Caco-2 (cell line): ENCODE data around the gene PYCARD. TPM values are rescaled to one million over a fixed set of nuclear protein-coding genes. Genes with fewer than 3 reads are reported as not detected.
"Not testable (repeated sequence)": the region's sequence is repeated elsewhere in the genome, so short reads cannot be mapped to it uniquely, and the experiment has no call there.

Experiments
- BruUV-seq: library from RNA; stranded (reverse); fragments of 400-500 nt; replicated peaks from 2 replicates; lab custom pipeline; 2021; lab: Mats Ljungman, UMichigan
- CTCF ChIA-PET: fragments of 300-600 bp; sonication (Branson Sonifier 250); formaldehyde crosslinking; loops from one replicate; lab custom pipeline; 2022; ENCODE audit warnings: antibody characterized with exemption; lab: Charles Lee
- POLR2A ChIA-PET: fragments of 300-600 bp; sonication (Branson Sonifier 250); formaldehyde crosslinking; loops from one replicate; lab custom pipeline; 2022; ENCODE audit warnings: antibody characterized with exemption; lab: Charles Lee
- DNase-seq, 2 experiments: peaks; one replicate each; pipeline versions ENCODE4 v3.0.0 to v3.0.0-alpha.2; 2020 to 2022
- H3K27me3 ChIP-seq: replicated peaks from 2 replicates; pipeline ENCODE4 v1.6.0; 2011; ENCODE audit warnings: low read length; ENCODE audit not compliant: control insufficient read depth, insufficient read depth
- H3K36me3 ChIP-seq: 2 replicates; pipeline ENCODE4 v1.5.1; 2011; ENCODE audit warnings: low read length; ENCODE audit not compliant: control insufficient read depth, insufficient read depth
- H3K4me1 ChIP-seq: fragments of 250-450 bp; sonication (Bioruptor Pico); 2 replicates; pipeline ENCODE4 v1.5.1; 2020; ENCODE audit warnings: mild to moderate bottlenecking
- H3K4me3 ChIP-seq: 2 replicates; pipeline ENCODE4 v1.5.1; 2011; ENCODE audit warnings: low read depth, mild to moderate bottlenecking, control low read depth, low read length
- H3K9me3 ChIP-seq: fragments of 250-450 bp; sonication (Bioruptor Pico); 2 replicates; pipeline ENCODE4 v1.5.1; 2020; ENCODE audit warnings: mild to moderate bottlenecking, moderate library complexity
- H3K27ac Mint-ChIP-seq: one replicate; pipeline ENCODE4 v1.8.0; 2022; ENCODE audit warnings: mixed read lengths; ENCODE audit not compliant: unreplicated experiment
- H3K27me3 Mint-ChIP-seq: one replicate; pipeline ENCODE4 v1.8.0; 2022; ENCODE audit warnings: mixed read lengths; ENCODE audit not compliant: insufficient read depth, unreplicated experiment
- H3K36me3 Mint-ChIP-seq: one replicate; pipeline ENCODE4 v1.8.0; 2022; ENCODE audit warnings: mild to moderate bottlenecking, mixed read lengths; ENCODE audit not compliant: insufficient read depth, unreplicated experiment
- H3K4me1 Mint-ChIP-seq: one replicate; pipeline ENCODE4 v1.8.0; 2022; ENCODE audit warnings: low read depth, mixed read lengths; ENCODE audit not compliant: unreplicated experiment
- H3K4me3 Mint-ChIP-seq: one replicate; pipeline ENCODE4 v1.8.0; 2022; ENCODE audit warnings: mild to moderate bottlenecking, moderate library complexity, mixed read lengths; ENCODE audit not compliant: unreplicated experiment
- H3K9me3 Mint-ChIP-seq: one replicate; pipeline ENCODE4 v1.8.0; 2022; ENCODE audit warnings: mixed read lengths; ENCODE audit not compliant: unreplicated experiment
- intact Hi-C: fragments of 100-400 bp; cut with micrococcal nuclease; formaldehyde crosslinking; loops from one replicate; pipeline ENCODE4 v1.10.0; 2022; ENCODE audit not compliant: unreplicated experiment
- total RNA-seq: library from RNA; stranded (reverse); gene quantifications from 2 replicates; pipeline ENCODE4 v1.2.3, GENCODE V29; 2022
- TF ChIP-seq, protein P1 (sequence below), 2 experiments: fragments of 200-600 bp in 1 of 2; IDR thresholded peaks; 1 replicate in 1 of 2; 2 replicates in 1 of 2; pipeline versions ENCODE4 v1.5.1 to v1.8.0; 2011 to 2022; ENCODE audit warnings: antibody characterized with exemption in 1 of 2, control low read depth in 1 of 2, inconsistent platforms in 1 of 2, low read depth in 1 of 2, low read length in 1 of 2, mild to moderate bottlenecking in 1 of 2, moderate library complexity in 1 of 2; ENCODE audit not compliant: insufficient read depth in 1 of 2, severe bottlenecking in 1 of 2, unreplicated experiment in 1 of 2

PYCARD gene
- total RNA-seq, 1 experiment from 2014 or later = 0.84 TPM

DNA sequence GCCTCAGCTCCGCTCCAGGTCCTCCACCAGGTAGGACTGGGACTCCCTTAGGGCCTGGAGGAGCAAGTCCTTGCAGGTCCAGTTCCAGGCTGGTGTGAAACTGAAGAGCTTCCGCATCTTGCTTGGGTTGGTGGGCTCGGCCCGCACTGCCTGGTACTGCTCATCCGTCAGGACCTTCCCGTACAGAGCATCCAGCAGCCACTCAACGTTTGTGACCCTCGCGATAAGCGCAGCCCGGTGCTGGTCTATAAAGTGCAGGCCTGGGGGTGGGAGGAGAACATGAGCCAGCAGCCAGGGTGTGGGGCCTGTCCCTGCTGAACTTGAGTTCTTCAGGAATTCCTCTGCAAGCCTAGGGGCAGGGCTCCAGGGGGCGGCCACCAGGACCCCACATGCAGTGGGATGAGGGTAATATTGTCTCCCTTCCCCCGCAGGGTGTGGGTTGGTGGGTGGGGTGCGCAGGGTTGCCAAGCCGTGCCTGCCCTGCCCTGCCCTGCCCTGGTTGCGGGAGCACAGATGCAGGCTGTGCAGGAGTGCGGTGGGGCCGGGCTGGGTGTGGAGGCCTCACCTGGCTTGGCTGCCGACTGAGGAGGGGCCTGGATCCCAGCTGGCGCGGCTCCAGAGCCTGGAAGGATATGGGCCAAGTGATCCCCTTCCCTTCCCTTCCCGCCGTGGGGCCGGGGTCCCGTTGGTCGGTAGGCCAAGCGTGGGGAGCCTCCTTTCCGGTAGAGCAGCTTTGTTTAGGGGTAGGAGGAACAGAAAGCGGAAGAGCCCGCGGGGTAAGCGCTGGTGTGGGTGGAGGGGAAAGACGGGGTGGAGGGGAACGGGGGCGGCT, 762 bp downstream of the PYCARD start:
- Mint-ChIP-seq H3K4me1 (peaks cover 22% of the 10 kb centered on the region), H3K4me3 (peak overlapping the region; percentile 37), H3K9me3 (no peaks in the 10 kb centered on the region), H3K27ac (no peak overlapping the region), H3K36me3 (peaks cover 54% of the 10 kb centered on the region), H3K27me3 (peaks cover 3% of the 10 kb centered on the region)
- peak overlapping the region; percentile 18 for H3K4me3 ChIP-seq
- H3K36me3 ChIP-seq = no peaks in the 10 kb centered on the region
- H3K4me1 ChIP-seq = no peaks in the 10 kb centered on the region; the same call in 1 of the 2 replicates
- no peaks in the 10 kb centered on the region for H3K9me3 ChIP-seq
- intact Hi-C loops = loop anchor here (5.0 to 10.0 kb wide), 2 partner anchors 93 to 241 kb away; partner anchors contain the start of gene ZNF843
- DNase-seq = no peak
- H3K27me3 ChIP-seq = no peaks in the 10 kb centered on the region
- TF ChIP-seq, protein P1, sequence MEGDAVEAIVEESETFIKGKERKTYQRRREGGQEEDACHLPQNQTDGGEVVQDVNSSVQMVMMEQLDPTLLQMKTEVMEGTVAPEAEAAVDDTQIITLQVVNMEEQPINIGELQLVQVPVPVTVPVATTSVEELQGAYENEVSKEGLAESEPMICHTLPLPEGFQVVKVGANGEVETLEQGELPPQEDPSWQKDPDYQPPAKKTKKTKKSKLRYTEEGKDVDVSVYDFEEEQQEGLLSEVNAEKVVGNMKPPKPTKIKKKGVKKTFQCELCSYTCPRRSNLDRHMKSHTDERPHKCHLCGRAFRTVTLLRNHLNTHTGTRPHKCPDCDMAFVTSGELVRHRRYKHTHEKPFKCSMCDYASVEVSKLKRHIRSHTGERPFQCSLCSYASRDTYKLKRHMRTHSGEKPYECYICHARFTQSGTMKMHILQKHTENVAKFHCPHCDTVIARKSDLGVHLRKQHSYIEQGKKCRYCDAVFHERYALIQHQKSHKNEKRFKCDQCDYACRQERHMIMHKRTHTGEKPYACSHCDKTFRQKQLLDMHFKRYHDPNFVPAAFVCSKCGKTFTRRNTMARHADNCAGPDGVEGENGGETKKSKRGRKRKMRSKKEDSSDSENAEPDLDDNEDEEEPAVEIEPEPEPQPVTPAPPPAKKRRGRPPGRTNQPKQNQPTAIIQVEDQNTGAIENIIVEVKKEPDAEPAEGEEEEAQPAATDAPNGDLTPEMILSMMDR (IDR thresholded peaks at IDR 0.05; ENCODE audit: insufficient read depth in 1 of 2, low read depth in 1 of 2, low read length in 1 of 2, severe bottlenecking in 1 of 2, unreplicated experiment in 1 of 2) = no peak
- ChIA-PET CTCF (no interaction called here), POLR2A (interaction anchor here (1.1 kb wide), 1 partner anchor 22 kb away, joined by 3 read pairs; the partner anchor contains the start of gene FUS)
- BruUV-seq = no TSS peak

DNA sequence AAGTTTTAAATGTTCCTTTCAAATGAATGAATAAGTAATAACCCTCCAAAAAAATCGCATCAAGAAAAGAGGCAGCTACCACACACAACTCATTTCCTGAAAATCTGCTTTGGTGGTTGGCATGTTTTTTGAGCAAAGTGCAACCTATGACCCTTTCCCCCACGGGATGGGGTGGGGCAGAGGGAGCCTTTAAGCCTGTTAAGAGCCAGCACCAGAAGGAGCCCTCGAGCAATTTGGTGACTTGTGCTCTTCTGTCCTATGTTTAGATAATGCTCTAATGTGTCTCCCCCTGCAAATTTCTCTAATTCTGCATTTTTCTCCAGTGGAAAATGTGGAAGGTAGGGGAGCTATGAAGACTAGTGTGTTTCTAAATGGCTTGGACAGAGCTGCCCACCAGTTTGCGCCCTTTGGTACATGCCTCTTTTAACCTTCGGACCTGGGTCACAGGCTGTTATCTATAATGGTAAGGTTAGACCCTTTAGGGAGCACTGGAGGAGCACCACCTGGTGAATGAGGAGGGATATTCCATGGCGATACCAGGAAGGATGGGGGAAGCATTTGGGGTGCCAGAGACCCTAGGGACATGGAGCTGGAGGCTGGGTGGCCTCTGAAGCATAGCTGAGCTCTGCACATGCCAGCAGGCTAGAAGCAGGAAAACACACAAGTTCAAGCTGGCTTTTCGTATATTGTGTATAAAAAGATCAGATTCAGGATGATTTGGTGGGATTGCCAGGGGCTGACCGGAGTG, 1.6 kb downstream of the PYCARD start:
- H3K4me3 ChIP-seq = no peak overlapping the region
- no peak overlapping the region for H3K27ac Mint-ChIP-seq
- DNase-seq = peak in 1 of 2 experiments; percentile 35
- no TSS peak for BruUV-seq
- no peaks in the 10 kb centered on the region for H3K9me3 Mint-ChIP-seq
- ChIA-PET CTCF (no interaction called here), POLR2A (interaction anchor here (0.6 to 1.1 kb wide), 2 partner anchors 21 kb away, joined by 3 read pairs; partner anchors contain the start of gene FUS)
- TF ChIP-seq, protein P1 (IDR thresholded peaks at IDR 0.05; ENCODE audit: insufficient read depth in 1 of 2, low read depth in 1 of 2, low read length in 1 of 2, severe bottlenecking in 1 of 2, unreplicated experiment in 1 of 2) = no peak
- H3K4me3 Mint-ChIP-seq = peak overlapping the region; percentile 37
- no peaks in the 10 kb centered on the region for H3K9me3 ChIP-seq
- H3K27me3 Mint-ChIP-seq = peaks cover 2% of the 10 kb centered on the region
- peaks cover 62% of the 10 kb centered on the region for H3K36me3 Mint-ChIP-seq
- H3K4me1 ChIP-seq = no peaks in the 10 kb centered on the region; the same call in 1 of the 2 replicates
- H3K4me1 Mint-ChIP-seq = peaks cover 22% of the 10 kb centered on the region
- no peaks in the 10 kb centered on the region for H3K27me3 ChIP-seq
- intact Hi-C loops = loop anchor here (5.0 to 10.0 kb wide), 2 partner anchors 94 to 241 kb away; partner anchors contain the start of gene ZNF843
- H3K36me3 ChIP-seq = no peaks in the 10 kb centered on the region

DNA sequence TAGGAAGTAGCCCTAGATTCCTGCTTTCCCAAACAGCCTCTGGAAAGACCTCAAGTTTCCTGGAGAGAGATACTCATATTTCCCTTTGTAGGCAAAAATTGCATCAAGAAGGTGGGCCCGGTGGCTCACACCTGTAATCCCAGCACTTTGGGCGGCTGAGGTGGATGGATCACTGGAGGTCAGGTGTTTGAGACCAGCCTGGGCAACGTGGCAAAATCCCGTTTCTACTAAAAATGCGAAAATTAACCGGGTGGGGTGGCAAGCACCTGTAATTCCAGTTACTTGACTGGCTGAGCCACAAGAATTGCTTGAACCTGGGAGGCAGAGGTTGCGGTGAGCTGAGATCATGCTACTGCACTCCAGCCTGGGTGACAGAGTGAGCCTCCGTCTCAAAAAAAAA, 2.4 kb downstream of the PYCARD start:
- peaks cover 22% of the 10 kb centered on the region for H3K4me1 Mint-ChIP-seq
- CTCF ChIA-PET = interaction anchor here (0.5 to 1.0 kb wide), 2 partner anchors 43 to 58 kb away, joined by 3 read pairs; no protein-coding TSS in a partner anchor
- not testable (repeated sequence) for H3K36me3 ChIP-seq, BruUV-seq, H3K4me3 Mint-ChIP-seq, H3K4me1 ChIP-seq, H3K27me3 Mint-ChIP-seq, H3K27me3 ChIP-seq, DNase-seq, H3K9me3 ChIP-seq, H3K4me3 ChIP-seq, H3K9me3 Mint-ChIP-seq
- peaks cover 71% of the 10 kb centered on the region for H3K36me3 Mint-ChIP-seq
- intact Hi-C loops = loop anchor here (5.0 to 10.0 kb wide), 2 partner anchors 95 to 242 kb away; partner anchors contain the start of gene ZNF843
- H3K27ac Mint-ChIP-seq = peak overlapping the region; percentile 30
- POLR2A ChIA-PET = interaction anchor here (0.6 kb wide), 1 partner anchor 20 kb away, joined by 3 read pairs; no protein-coding TSS in a partner anchor
